ENCODE data around the gene AHNAK2.

GRCh38 chr14:104893435-104894207 lies 84.6 kb downstream of the AHNAK2 start:
- TF ChIP-seq YY1 (IDR thresholded peaks at IDR 0.05; ENCODE audit: borderline replicate concordance in 1 of 3, control insufficient read depth in 1 of 3, extremely low read depth in 1 of 3, insufficient read depth in 3 of 3, insufficient read length in 1 of 3, insufficient replicate concordance in 2 of 3, low read depth in 1 of 3, low read length in 2 of 3) (no peak), SP2 (IDR thresholded peaks at IDR 0.05; ENCODE audit: extremely low read depth, low read depth, low read length, poor library complexity, severe bottlenecking) (no peak), CTCF (IDR thresholded peaks at IDR 0.05 in 2 of 3, conservative IDR thresholded peaks at IDR 0.05 in 1 of 3; ENCODE audit: insufficient read depth in 2 of 3, low read depth in 1 of 3, low read length in 3 of 3) (no peak), HMG20B (CRISPR knock-in tag; IDR thresholded peaks at IDR 0.05) (no peak), E2F6 (IDR thresholded peaks at IDR 0.05; ENCODE audit: borderline replicate concordance in 1 of 2, extremely low read depth in 1 of 2, insufficient read depth in 1 of 2, insufficient read length in 1 of 2, low read depth in 1 of 2, low read length in 1 of 2, poor library complexity in 1 of 2, severe bottlenecking in 1 of 2) (no peak), NFRKB (IDR thresholded peaks at IDR 0.05; ENCODE audit: low read depth) (no peak), SREBF2 (CRISPR knock-in tag; IDR thresholded peaks at IDR 0.05) (no peak), POLR2AphosphoS5 (IDR thresholded peaks at IDR 0.05; ENCODE audit: control insufficient read depth, insufficient read depth, low read depth, low read length) (no peak), GABPA (tag; conservative IDR thresholded peaks at IDR 0.05; ENCODE audit: low read depth) (no peak), BACH1 (tag; IDR thresholded peaks at IDR 0.05) (no peak)

Data from K562 (cell line).